ENCODE measurements around the gene MAP2K2. TPM values are rescaled to one million over a fixed set of nuclear protein-coding genes. Genes with fewer than 3 reads are reported as not detected.

Gene MAP2K2
- total RNA-seq, 1 experiment from 2014 or later: 126 TPM

- no peak for DNase-seq (ENCODE audit: low read depth)
These were observed 24.7 kb downstream of the MAP2K2 start for GRCh38 chr19:4099041-4099764.

GRCh38 chr19:4098493-4098892 is 25.4 kb downstream of the MAP2K2 start:
- no peak for DNase-seq (ENCODE audit: low read depth)

GRCh38 chr19:4097501-4097900 is 26.4 kb downstream of the MAP2K2 start:
- peak; percentile 21 for DNase-seq (ENCODE audit: low read depth)

- DNase-seq (ENCODE audit: low read depth): no peak
These were observed 27.7 kb downstream of the MAP2K2 start for GRCh38 chr19:4096049-4096892.

GRCh38 chr19:4095488-4095844 is 28.5 kb downstream of the MAP2K2 start:
- DNase-seq (ENCODE audit: low read depth): no peak

- DNase-seq (ENCODE audit: low read depth): no peak
These were observed 29.0 kb downstream of the MAP2K2 start for GRCh38 chr19:4094761-4095487.

GRCh38 chr19:4094291-4094690 is 29.6 kb downstream of the MAP2K2 start:
- no peak for DNase-seq (ENCODE audit: low read depth)

GRCh38 chr19:4093643-4094175 is 30.2 kb downstream of the MAP2K2 start:
- no peak for DNase-seq (ENCODE audit: low read depth)

- DNase-seq (ENCODE audit: low read depth): no peak
These were observed 33.3 kb downstream of the MAP2K2 start for GRCh38 chr19:4090356-4091220.

GRCh38 chr19:4089946-4090345 is 34.0 kb downstream of the MAP2K2 start:
- no peak for DNase-seq (ENCODE audit: low read depth)

- DNase-seq (ENCODE audit: low read depth): no peak
These were observed 34.5 kb downstream of the MAP2K2 start for GRCh38 chr19:4089400-4089908.

- no peak for DNase-seq (ENCODE audit: low read depth)
These were observed 34.9 kb downstream of the MAP2K2 start for GRCh38 chr19:4088975-4089374.

- no peak for DNase-seq (ENCODE audit: low read depth)
These were observed 35.9 kb downstream of the MAP2K2 start for GRCh38 chr19:4087787-4088679.

- peak; percentile 28 for DNase-seq (ENCODE audit: low read depth)
These were observed 37.5 kb downstream of the MAP2K2 start for GRCh38 chr19:4086411-4086867.

GRCh38 chr19:4084547-4084877 is 39.4 kb downstream of the MAP2K2 start:
- DNase-seq (ENCODE audit: low read depth): no peak

- no peak for DNase-seq (ENCODE audit: low read depth)
These were observed 40.0 kb downstream of the MAP2K2 start for GRCh38 chr19:4083677-4084546.

GRCh38 chr19:4082172-4082571 is 41.8 kb downstream of the MAP2K2 start:
- no peak for DNase-seq (ENCODE audit: low read depth)

GRCh38 chr19:4081441-4082129 is 42.3 kb downstream of the MAP2K2 start:
- peak; percentile 24 for DNase-seq (ENCODE audit: low read depth)

Data from RPMI7951 (cell line).